VCaP (cell line): ENCODE data around the gene FOXN3.

Source experiments
- H3K27ac ChIP-seq: fragments of 450-650 bp; 2 replicates; pipeline ENCODE4 v1.5.1; 2017
- TF ChIP-seq, protein P1 (sequence below): fragments of 450-650 bp; conservative IDR thresholded peaks from 2 replicates; pipeline ENCODE4 v1.5.1; 2017; ENCODE audit warnings: mild to moderate bottlenecking, moderate library complexity

Gene FOXN3

DNA sequence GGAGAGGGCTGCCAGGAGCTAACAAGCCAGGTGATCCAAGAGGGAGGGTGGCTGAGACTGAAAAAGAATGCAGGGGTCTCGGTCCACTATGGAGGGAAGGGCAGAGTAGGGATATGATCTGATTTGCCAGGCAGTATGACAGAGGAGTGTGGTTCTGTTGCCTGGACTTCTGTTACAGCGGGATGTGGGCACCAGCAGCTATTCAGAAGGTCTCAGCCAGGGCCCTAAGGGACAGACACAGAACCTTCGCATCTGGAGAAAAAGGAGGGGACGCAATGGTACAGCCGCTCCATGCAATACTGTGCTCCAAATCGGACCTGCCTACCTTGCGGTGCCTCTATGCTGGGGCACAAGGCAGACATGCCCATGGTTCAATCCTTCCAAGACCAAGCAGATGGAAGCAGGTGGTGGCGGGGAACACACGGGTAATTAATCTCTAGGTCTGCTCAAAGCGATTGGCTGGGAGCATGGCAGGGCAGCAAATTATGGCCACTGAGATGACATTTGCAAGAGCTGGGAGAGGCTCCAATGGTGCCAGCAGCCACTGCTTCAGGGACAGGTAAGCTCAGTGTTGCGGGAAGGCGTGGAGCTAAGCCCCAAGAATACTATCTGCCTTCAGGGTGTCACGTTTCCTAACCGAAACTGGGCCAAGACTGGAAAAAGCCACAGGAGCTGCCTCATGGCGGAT is 185.5 kb downstream of the FOXN3 start:
- TF ChIP-seq, protein P1, sequence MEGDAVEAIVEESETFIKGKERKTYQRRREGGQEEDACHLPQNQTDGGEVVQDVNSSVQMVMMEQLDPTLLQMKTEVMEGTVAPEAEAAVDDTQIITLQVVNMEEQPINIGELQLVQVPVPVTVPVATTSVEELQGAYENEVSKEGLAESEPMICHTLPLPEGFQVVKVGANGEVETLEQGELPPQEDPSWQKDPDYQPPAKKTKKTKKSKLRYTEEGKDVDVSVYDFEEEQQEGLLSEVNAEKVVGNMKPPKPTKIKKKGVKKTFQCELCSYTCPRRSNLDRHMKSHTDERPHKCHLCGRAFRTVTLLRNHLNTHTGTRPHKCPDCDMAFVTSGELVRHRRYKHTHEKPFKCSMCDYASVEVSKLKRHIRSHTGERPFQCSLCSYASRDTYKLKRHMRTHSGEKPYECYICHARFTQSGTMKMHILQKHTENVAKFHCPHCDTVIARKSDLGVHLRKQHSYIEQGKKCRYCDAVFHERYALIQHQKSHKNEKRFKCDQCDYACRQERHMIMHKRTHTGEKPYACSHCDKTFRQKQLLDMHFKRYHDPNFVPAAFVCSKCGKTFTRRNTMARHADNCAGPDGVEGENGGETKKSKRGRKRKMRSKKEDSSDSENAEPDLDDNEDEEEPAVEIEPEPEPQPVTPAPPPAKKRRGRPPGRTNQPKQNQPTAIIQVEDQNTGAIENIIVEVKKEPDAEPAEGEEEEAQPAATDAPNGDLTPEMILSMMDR = no peak

DNA sequence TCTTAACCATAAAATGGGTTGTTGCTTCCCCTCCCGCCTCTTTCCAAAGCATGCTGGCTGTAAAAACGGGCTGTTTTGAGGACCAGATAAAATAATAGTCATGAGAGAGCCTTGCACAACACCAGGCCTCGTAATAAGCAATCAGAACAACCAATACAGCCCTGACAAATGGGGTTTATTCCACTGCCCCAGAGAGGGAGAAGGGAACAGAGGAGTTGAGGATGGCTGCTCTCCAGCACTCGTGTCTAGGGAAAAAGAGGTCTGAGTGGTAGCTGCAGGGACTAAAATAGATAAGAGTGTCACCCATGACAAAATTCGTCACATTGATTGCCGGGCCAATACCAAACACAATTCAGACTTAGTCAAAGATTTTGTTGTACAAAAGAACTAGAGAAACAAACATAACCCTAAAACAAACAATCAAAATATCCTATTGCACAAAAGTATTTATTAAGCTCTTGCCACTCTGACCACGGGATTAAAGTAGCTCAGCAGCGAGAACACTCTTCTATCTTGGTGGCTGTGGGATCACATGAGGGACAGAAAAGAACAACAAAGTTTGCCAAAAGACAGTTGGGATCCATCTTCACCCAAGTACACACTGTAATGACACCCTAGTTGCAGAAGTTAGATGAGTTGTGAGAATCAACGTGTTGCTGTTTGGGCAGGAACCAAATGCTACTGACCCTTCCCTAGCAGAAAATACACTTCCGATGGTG is 188.0 kb downstream of the FOXN3 start:
- TF ChIP-seq, protein P1 = no peak

More for the DNA sequence above, 185.5 kb downstream of the FOXN3 start:
- H3K27ac ChIP-seq = no peak overlapping the region

DNA sequence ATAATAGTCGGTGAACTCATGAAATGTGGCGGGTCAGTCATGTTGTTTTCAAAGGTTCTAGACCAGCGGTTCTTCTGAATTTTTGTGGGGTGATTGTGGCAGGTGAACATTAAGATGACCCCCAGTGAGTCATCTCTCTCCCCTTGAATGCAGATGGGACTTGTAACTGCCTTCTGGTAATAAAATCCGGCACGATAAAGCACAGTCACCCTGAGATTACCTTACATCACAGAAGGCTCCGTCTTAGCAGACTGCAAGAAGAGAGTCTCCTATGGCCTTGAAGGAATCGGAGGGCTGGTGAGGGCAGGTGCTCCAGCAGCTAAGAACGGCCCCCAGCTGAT is 189.6 kb downstream of the FOXN3 start:
- TF ChIP-seq, protein P1 = no peak
- no peak overlapping the region for H3K27ac ChIP-seq

More for the DNA sequence above, 188.0 kb downstream of the FOXN3 start:
- 0 out of 2 replicates have a peak overlapping the region, but pooled peaks have one; percentile 8 for H3K27ac ChIP-seq

DNA sequence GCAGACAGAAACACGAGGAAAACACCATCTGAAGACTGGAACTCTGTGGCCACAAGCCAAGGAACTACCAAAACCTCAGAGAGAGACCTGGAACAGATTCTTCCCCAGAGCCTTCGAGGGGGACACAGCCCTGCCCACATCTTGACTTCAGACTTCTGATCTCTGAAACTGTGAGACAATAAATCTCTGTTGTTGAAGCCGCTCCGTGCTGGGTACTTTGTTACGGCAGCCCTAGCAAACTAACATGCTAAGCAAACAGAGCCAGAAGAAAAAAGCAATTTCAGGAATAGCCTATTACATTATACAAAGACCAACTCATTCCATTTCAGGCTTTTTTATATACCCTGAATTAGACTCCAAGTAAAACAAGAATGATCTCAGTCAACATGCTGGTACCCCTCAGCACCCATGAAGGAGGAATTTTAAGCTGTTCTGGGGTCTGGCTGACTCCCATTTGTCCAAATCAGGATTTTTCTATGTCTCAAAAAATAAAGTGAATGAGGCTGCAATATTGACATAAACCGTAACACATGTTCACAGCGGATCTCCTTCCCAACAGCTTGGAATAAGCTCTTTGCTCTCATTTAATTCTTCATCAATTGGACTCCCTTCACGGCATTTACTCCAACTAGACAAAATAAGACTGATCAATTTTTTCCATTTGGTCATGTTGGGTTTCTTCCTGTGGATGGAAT is 190.1 kb downstream of the FOXN3 start:
- H3K27ac ChIP-seq = no peak overlapping the region
- TF ChIP-seq, protein P1 = no peak

DNA sequence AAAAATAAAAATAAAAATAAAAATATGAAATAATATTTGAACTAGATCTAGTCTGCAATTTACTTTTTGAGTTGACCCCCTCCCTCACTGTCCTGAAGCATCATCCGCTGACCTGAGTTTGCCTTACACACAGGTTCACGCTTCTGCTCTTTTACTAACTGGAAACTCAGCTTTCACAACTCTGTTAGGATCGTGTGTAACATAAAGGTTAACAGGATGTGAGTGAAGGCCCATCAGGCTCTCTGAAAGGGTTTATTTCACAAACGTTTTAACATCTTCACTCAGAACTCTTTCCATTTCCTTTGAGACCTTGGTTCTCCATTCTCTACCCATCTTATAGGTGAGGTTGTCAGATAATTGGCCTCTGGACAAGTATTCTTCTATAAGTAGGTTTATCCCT is 191.4 kb downstream of the FOXN3 start:
- TF ChIP-seq, protein P1 = no peak
- H3K27ac ChIP-seq = no peak overlapping the region

DNA sequence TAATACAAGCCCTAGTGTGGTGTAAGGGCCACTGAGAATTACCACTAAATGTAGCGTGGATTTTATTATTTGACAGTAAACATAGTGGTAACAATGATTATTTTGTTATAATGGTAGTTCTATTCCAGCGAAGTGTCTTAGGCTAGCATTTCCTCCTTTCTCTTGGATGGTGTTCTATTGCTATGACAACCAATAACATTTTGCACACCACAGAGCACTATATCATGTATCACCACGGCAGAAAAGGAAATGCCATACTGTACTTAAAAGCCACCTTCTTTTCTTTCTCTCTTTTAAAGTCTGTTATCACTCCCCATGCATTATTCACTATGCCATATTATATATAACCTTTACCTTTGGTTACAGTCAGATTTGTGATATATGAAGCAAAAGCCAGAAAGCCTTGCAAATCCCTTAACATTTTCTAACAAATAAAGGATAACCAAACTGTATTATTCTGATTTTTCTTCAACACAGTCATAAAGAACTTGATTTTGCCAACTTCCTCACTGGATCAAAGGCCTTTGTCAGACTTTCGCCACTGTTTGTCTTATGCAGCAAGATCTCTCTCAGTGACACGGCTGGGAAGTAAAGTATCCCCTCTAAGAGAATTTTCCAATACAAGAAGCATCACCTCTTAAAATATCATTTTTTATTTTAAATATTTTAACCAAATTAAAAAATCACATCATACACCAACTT is 195.8 kb downstream of the FOXN3 start:
- TF ChIP-seq, protein P1 = no peak
- no peak overlapping the region for H3K27ac ChIP-seq

DNA sequence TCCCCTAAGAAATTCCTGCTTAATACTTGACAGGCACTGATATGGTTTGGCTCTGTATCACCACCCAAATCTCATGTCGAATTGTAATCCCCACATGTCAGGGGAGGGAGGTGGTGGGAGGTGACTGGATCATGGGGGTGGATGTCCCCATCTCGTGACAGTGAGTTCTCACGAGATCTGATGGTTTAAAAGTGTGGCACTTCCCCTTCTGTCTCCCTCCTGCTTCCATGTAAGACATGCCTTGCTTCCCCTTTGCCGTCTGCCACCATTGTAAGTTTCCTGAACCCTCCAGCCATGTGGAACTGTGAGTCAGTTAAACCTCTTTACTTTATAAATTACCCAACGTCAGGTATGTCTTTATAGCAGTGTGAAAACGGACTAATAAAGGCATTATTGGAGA is 198.0 kb downstream of the FOXN3 start:
- TF ChIP-seq, protein P1 = no peak
- no peak overlapping the region for H3K27ac ChIP-seq
